GM19099 (cell line): ENCODE results near the gene SLC29A3.

Source experiments
- POLR2A ChIP-seq: IDR thresholded peaks from 3 replicates; pipeline ENCODE4 v1.6.1; 2011; ENCODE audit warnings: low read depth; ENCODE audit not compliant: insufficient read length; ENCODE audit errors: extremely low read depth

SLC29A3 gene

DNA sequence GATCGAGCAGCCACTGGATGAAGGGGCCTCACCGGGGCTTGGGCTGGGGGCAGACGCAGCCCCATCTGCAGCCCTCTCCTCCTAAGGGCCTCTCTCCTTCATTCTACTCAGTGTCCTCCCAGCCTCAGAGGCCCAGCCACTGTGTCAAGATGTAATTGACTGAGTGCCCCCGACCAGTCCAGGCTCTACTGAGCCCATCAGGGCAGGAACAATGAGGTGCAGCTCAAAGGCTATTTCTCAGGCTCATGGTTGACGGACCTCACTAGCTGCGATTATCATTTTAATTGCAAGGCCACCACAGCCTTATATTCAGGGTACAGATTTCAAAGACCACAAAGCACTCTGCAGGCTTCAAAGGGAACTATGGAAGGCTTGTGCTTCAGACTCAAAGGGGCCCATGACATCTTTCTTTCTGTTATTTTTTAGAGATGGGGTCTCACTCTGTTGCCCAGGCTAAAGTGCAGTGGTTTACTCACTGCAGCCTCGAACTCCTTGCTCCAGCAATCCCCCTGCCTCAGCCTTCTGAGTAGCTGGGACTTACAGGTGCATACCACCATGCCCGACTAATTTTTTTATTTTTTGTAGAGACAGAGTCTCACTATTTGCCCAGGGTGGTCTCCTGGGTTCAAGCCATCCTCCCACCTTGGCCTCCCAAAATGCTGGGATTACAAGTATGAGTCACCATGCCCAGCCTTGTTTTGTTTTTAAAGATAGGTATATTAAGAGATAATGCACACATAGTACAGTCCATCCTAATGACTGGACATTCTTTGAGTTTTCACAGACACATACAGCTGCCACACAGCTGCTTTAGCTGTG, 23.7 kb downstream of the SLC29A3 start:
- TF ChIP-seq POLR2A: no peak

DNA sequence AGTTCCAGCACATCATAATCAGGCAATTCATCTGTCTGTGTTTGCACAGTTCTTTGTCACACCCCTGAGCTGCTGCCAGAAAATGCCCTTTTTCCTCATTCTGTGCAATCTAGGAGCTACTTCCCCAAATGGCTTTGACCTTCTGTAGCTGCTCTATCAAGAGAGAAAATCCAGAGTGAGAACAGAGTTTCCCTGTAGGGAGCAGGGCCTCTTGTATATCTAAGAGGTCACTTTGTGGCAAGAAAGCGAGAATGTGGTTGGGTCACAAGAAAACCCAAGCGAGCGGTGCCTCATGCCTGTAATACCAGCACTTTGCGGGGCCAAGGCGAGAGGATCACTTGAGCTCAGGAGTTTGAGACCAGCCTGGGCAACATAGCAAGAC, 24.3 kb downstream of the SLC29A3 start:
- TF ChIP-seq POLR2A: no peak

DNA sequence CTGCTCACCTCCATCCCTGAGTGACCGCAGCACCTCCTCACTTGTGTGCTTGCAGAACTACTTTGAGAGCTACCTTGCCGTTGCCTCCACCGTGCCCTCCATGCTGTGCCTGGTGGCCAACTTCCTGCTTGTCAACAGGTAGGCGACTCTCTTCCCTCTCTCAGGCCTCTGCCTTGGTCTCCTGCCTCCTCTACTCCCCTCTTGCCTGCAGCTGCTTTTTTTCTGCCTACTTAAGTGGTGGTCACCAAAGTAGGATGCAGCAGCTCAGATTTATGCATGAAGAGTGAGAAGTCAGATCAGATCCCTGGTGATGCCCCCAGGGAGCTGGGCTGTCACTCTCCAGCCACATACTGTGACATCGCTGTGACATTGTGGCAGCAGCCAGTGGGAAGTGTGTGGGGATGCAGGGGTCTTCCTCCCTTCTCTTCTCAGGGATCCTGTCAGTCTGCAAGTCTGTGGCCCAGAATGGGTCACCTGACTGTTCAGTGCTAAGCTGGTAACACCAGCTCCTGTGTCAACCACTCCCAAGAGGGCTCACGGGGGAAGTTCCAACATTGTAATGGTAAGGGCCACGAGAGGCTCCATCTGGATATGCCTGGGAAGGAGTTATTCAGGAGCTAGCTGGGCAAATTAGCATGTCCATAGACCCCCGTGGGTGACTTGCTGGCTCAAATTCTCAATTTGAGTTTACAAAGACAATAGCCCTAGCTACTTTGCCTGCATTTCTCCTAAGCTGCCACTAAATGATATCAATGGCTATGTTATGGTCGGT, 25.3 kb downstream of the SLC29A3 start:
- no peak for TF ChIP-seq POLR2A

DNA sequence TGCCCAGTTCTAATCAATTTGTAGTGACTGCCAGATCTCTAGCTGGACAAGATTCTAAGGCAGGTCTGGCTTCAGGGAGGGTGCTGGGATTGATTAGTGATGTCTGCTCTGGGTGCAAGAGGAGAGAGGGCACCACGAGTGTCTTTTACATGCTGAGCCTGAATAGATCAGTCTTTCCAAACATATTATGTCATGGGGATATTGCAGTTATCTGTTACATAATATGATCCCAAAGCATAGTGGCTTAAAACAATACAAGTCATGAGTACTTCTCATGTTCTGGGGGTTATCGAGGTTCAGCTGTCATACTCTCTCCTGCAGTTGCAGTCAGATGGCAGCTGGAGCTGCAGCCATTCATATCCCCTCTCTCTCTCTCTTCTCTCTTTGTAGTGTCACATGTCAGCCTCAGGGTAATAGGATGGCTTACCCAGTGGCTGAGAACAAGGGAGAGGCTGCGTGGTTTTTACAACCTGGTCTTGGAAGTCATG, 26.0 kb downstream of the SLC29A3 start:
- no peak for TF ChIP-seq POLR2A

DNA sequence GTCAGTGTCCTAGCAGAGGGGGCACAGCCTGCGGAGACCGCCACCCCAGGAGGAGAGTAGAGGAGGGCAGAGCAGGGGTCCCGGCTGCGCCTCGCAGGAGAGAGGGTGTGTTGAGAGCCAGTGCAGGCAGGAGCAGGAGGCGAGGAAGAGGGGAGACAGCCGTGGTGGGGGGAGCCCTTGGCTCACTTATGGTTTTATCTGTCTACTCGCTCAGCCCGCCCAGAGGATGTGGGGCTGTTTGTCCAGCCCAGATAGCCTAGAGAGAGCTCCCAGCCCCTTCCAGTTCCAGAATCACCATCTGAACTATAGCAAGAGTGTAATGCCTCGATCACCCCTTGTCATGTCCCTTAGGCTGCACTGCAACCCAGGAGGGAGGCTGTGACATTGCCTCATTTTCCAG, 26.6 kb downstream of the SLC29A3 start:
- no peak for TF ChIP-seq POLR2A

DNA sequence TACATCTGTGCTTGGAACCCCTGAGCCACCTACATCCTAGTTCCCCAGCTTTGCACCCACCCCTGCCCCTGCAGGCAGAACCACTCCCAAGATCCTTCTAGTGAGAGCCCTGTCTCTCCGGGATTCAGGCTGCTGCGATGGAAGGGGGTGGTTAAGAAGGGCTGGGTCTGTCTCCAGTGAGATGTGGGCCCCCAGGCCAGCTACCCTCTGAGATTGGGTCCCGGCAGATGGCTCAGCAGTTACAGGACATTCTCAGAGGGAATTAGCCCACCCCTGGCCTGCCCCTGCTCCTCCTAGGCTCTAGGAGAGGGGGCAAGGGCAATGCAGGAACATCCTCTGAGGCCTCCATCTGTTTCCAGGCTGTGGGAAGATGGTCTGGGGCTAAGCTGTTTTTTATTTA, 27.7 kb downstream of the SLC29A3 start:
- no peak for TF ChIP-seq POLR2A

DNA sequence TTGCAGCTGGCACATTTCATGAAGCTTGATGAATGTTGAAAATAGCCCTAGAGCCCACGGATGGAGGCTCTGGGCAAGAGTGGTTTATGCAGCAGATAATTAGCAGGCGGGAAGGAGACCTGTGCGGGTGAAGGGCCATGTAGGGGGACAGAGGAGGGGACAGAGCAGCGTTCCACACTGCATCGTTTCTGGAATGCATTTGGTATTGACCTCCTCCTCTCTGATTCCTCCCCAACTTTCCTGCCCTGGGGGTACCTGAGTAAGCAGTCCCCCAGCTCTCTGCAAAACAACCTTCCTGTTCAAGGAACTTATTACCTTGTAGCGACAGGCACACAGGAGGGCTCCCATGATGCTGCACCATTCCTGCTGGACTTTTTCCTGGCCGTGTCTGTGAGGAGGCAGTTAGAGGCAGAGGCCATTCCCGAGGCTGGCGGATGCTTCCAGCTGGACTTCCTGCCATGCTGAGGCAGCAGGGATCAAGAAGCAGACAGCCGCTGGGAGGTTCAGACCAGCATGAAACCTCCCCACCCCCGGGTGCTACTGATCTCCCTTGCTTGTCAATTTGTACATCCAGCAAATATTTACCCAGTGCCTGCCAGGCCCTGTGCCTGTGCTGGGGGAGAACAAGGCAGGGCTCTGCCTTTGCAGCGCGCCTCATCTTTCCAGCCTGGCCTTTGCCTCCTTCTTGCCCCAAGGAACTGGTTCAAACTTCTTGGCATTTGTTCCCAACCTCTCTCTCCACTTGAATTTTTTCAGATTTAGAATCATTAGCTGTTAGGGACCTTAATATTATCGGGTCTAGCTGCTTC, 28.7 kb downstream of the SLC29A3 start:
- no peak for TF ChIP-seq POLR2A

DNA sequence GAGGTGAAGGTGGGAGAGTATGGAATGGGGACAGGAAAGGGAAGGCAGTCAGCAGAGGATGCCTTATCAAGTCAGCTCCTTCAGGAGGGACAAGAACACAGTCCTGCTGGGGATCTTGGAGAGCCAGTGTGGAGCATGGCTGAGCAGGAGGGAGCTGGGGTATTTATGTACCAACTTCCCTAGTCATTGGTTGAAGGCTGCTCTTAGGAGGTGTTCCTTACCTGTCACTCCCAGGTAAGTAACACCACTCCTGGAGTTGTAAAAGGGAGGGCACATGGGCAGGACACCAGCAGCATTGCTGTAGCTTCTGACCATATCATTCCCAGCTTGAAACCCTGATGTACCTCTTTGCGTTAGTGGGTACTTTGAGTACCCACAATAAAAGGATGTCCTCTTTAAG, 29.8 kb downstream of the SLC29A3 start:
- TF ChIP-seq POLR2A: no peak

DNA sequence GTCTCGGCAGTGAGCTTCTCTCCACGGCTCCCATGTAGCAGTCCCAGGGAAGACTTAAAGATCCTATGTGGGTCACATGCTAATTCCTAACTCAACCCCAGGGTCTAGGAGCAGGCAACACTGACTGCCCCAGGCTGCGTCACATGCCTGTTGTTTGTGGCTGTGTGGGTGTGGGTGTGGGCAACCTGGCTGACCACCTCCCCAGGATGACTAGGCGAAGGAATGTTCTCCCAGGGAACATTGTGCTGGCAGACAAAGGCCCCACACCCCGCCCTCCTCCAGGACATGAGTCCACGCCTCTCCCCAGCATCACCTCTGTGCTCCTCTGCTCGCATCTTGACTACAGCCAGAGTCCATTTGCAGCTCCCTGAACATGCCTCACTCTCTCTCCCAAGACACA, 30.3 kb downstream of the SLC29A3 start:
- TF ChIP-seq POLR2A: no peak

DNA sequence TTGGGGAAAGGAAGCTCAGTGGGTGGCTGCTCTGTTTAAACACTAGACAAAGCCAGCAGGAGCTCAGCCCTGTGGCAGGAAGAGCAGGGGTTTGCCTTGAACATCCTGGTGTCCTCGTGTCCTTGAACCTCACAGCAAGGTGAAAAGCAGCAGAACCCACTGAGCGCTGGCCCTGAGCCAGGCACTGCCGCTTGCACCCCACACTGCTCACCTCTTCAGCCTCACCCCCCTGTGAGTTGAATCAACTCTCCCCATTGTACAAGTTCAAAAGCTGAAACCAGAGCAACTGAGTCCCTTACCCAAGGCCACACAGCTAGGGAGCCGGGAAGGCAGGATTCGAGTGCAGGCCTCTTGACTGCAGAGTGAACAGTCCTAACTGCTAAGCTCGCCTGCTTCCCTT, 32.0 kb downstream of the SLC29A3 start:
- no peak for TF ChIP-seq POLR2A

DNA sequence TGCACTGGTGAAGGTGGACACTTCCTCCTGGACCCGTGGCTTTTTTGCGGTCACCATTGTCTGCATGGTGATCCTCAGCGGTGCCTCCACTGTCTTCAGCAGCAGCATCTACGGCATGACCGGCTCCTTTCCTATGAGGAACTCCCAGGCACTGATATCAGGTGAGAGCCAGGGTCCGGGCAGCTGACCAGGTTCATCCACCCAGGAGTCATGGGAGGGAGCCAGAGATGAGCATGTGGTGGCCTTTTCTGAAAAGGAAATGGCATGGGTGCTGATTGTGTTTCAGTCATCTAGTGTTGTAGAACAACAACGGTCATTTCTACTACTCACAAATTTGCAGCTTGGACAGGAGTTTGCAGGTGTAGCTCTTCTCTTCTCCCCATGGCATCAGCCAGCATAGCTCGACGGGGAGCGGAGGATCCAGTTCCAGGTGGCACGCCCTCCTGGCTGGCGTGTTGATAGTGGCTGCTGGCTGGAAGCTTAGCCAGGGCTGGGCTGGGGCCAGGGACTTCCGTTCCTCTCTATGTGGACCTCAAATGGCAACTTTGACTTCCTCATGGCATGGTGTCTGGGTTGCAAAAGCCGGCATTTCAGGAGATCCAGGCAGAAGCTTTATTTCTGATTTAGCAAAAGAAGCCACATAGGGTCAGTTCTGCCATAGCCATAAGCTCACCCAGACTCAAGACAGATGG, 32.7 kb downstream of the SLC29A3 start:
- no peak for TF ChIP-seq POLR2A

DNA sequence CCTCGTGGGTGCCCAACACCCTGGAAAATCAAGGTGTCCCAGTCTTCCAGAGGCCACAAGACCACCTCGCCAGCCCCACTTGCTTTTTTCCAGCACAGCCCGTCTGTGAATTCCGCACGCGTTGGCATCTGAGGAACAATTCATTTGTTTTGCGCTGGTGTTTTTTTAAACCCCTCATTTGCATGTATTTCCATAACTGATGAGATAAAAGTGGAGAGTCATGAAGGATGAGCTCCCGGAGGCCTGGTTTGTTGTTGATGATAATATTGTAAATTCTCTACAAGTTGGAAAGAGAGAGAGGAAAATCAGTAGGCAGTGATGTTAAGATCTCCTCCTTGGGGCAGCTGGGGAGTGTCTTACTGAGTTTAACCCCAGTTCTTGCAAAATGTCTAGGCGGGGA, 34.6 kb downstream of the SLC29A3 start:
- no peak for TF ChIP-seq POLR2A

DNA sequence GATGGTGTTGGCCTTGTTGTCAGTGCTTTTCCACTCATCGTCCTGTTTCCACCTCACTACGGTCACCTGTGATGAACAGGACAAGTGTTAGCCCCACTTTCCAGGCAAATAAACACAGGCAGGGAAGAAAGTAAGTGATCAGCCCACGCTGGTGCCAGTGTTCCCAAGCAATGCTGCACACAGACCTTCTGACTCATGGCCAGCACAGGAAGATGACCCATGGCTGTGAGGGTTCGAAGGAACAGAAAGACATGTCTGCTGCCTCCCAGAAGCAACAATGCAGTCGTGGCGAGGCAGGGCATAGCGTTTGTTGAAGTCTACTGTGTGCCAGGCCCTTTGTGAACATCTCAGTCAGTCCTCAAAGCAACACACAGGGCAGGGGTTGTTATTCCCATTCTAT, 35.7 kb downstream of the SLC29A3 start:
- TF ChIP-seq POLR2A: no peak

DNA sequence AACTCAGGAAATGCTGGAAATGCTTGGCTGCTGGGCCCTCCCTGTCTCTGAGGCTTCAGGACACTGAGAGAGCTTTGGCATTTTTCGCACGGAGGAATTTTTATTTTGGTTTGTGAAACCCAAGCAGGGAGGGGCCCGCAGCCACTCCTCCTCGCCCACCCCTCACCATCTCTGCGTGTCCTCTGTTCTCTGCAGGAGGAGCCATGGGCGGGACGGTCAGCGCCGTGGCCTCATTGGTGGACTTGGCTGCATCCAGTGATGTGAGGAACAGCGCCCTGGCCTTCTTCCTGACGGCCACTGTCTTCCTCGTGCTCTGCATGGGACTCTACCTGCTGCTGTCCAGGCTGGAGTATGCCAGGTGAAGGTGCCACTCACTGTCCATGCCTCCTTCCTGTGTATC, 36.8 kb downstream of the SLC29A3 start:
- no peak for TF ChIP-seq POLR2A

DNA sequence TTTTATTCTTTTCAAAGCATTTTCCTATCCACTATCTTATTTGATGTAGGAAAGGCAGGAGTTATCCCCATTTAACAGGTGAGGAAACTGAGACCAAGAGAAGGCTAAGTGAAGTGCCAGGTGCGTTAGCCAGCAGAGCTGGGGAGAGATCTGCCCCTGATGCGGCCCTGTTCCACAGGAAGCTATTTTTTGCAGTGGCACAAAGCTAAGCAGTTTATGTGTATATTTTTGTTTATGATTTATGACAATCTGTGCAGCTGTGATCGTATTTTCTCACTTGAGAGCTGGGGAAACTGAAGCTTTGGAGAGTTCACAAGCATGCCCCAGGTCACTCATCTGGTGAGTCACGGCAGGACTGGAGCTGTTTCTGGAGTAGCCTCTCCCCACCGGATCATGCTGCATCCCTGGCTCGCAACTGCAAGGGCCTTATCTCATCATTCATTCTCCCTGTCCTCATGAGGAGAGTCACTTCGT, 38.8 kb downstream of the SLC29A3 start:
- no peak for TF ChIP-seq POLR2A
